ENCODE data around the gene FBXW9.

GRCh38 chr19:12639901-12640613, 56.4 kb downstream of the FBXW9 start:
- TF ChIP-seq CTCF (IDR thresholded peaks at IDR 0.05 in 2 of 3, conservative IDR thresholded peaks at IDR 0.05 in 1 of 3; ENCODE audit: borderline replicate concordance in 1 of 3, insufficient read depth in 1 of 3, low read depth in 2 of 3, low read length in 2 of 3) (peak in 2 of 3 experiments; percentile 52 to 57; a peak in 4 of 6 replicates), POLR2AphosphoS5 (IDR thresholded peaks at IDR 0.05; ENCODE audit: low read depth, low read length) (no peak), REST (IDR thresholded peaks at IDR 0.05; ENCODE audit: low read depth) (no peak), POLR2A (IDR thresholded peaks at IDR 0.05; ENCODE audit: borderline replicate concordance, extremely low read depth, insufficient read depth, insufficient read length) (no peak), ZNF274 (IDR thresholded peaks at IDR 0.05; ENCODE audit: low read depth, low read length) (no peak), EZH2 (IDR thresholded peaks at IDR 0.05) (no peak)
